SK-N-MC (cell line): ENCODE measurements around the gene IRAK1.

Source experiments
- EZH2 ChIP-seq: fragments of 200-600 bp; sonication (generic); IDR thresholded peaks from one replicate; pipeline ENCODE4 v1.6.1; 2017; ENCODE audit warnings: antibody characterized with exemption
- FOXP2 ChIP-seq: optimal IDR thresholded peaks from 2 replicates; pipeline ENCODE3; 2011; ENCODE audit warnings: mild to moderate bottlenecking, moderate library complexity; ENCODE audit not compliant: insufficient read depth; ENCODE audit errors: extremely low read length, control extremely low read depth
- POLR2AphosphoS5 ChIP-seq: IDR thresholded peaks from 2 replicates; pipeline ENCODE4 v1.6.1; 2012; ENCODE audit warnings: mild to moderate bottlenecking, low read depth, low read length, borderline replicate concordance

- TF ChIP-seq POLR2AphosphoS5 (no peak), EZH2 (no peak), FOXP2 (no peak)
These were observed 58.4 kb downstream of the IRAK1 start for GRCh38 chrX:153961292-153961691.
